ENCODE results near the gene PRPH. TPM values are rescaled to one million over a fixed set of nuclear protein-coding genes. Genes with fewer than 3 reads are reported as not detected.

PRPH gene
- total and polyA plus RNA-seq, 9 of the 15 experiments (the other 6 are each of a cell fraction or from before 2014, with no cell fraction given): 0.27 to 1.9 (median 1.3) TPM; not detected in 1

DNA sequence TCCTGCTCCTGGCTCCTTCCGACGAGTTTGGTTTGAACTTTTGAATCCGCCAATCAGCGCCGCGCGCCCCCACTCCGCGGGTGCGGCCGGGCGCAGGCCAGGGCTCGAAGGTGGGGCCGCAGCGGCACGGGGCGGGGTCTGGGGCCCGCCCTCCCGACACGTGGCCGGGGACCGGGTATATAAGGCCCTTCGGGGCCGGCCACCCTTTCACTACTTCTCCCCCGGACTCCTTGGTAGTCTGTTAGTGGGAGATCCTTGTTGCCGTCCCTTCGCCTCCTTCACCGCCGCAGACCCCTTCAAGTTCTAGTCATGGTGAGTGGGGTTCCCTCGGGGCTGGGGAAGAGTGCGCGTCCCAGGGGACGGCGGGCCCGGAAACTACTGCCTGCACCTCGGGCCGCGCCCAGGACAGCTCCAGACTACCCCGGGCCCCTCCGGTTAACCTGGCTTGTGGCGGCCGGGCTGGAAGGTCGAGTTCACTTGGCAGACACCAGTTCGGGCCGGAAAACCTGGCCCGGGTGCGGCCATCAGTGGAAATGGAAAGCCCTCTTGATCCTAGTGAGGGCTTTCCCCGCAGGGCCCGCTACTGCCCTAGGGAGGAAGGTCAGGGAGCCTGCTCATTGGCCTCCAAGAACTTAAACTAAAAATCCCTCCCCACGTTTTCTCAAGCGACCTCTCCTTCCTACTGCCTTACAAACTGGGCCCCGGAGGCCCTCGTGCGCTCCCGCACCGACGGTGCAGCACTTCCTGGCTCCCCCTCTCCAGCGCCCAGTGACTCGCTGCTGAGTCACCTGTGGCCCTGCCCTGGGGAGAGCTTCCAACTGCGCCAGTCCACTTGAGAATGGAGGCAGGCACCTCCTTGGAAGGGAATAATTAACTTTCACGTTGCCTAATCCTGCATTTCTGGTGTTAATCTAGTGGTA lies 29.8 kb upstream of the PRPH start, which contains the start of gene TUBA1C (continued):
- TF ChIP-seq, protein P1, sequence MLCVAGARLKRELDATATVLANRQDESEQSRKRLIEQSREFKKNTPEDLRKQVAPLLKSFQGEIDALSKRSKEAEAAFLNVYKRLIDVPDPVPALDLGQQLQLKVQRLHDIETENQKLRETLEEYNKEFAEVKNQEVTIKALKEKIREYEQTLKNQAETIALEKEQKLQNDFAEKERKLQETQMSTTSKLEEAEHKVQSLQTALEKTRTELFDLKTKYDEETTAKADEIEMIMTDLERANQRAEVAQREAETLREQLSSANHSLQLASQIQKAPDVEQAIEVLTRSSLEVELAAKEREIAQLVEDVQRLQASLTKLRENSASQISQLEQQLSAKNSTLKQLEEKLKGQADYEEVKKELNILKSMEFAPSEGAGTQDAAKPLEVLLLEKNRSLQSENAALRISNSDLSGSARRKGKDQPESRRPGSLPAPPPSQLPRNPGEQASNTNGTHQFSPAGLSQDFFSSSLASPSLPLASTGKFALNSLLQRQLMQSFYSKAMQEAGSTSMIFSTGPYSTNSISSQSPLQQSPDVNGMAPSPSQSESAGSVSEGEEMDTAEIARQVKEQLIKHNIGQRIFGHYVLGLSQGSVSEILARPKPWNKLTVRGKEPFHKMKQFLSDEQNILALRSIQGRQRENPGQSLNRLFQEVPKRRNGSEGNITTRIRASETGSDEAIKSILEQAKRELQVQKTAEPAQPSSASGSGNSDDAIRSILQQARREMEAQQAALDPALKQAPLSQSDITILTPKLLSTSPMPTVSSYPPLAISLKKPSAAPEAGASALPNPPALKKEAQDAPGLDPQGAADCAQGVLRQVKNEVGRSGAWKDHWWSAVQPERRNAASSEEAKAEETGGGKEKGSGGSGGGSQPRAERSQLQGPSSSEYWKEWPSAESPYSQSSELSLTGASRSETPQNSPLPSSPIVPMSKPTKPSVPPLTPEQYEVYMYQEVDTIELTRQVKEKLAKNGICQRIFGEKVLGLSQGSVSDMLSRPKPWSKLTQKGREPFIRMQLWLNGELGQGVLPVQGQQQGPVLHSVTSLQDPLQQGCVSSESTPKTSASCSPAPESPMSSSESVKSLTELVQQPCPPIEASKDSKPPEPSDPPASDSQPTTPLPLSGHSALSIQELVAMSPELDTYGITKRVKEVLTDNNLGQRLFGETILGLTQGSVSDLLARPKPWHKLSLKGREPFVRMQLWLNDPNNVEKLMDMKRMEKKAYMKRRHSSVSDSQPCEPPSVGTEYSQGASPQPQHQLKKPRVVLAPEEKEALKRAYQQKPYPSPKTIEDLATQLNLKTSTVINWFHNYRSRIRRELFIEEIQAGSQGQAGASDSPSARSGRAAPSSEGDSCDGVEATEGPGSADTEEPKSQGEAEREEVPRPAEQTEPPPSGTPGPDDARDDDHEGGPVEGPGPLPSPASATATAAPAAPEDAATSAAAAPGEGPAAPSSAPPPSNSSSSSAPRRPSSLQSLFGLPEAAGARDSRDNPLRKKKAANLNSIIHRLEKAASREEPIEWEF (CRISPR knock-in tag; IDR thresholded peaks at IDR 0.05): no peak
- TF ChIP-seq TGIF2 (CRISPR knock-in tag; IDR thresholded peaks at IDR 0.05) (peak; percentile 88; the same call in 1 of the 2 replicates), SRSF7 (optimal IDR thresholded peaks at IDR 0.05; ENCODE audit: low read depth, low read length) (no peak), ZNF699 (CRISPR knock-in tag; IDR thresholded peaks at IDR 0.05; ENCODE audit: insufficient replicate concordance) (no peak), RAD51 (IDR thresholded peaks at IDR 0.05; ENCODE audit: borderline replicate concordance, low read depth) (peak; percentile 68; the same call in 1 of the 2 replicates), ETV1 (tag; conservative IDR thresholded peaks at IDR 0.05; ENCODE audit: low read depth) (peak; percentile 18; the same call in 1 of the 2 replicates), ZBTB8A (IDR thresholded peaks at IDR 0.05; ENCODE audit: partially characterized antibody) (no peak), ESRRB (CRISPR knock-in tag; IDR thresholded peaks at IDR 0.05; ENCODE audit: borderline replicate concordance) (no peak), ZNF589 (CRISPR knock-in tag; IDR thresholded peaks at IDR 0.05; ENCODE audit: low read depth) (peak; percentile 65; the same call in 1 of the 2 replicates), GATA2 (CRISPR knock-in tag; IDR thresholded peaks at IDR 0.05) (no peak), PML (IDR thresholded peaks at IDR 0.05; ENCODE audit: low read length) (peak; percentile 98), ZNF75A (CRISPR knock-in tag; IDR thresholded peaks at IDR 0.05) (no peak), KHSRP (IDR thresholded peaks at IDR 0.05) (no peak), ZC3H4 (CRISPR knock-in tag; IDR thresholded peaks at IDR 0.05; ENCODE audit: borderline replicate concordance) (peak; percentile 92; the same call in 1 of the 2 replicates), CXXC5 (CRISPR knock-in tag; IDR thresholded peaks at IDR 0.05) (peak; percentile 93), PHF21A (IDR thresholded peaks at IDR 0.05; ENCODE audit: borderline replicate concordance, low read depth) (0 out of 2 replicates have a peak, but pooled peaks have one; percentile 1), XRCC5 (IDR thresholded peaks at IDR 0.05; ENCODE audit: low read depth, low read length) (peak; percentile 36; the same call in 1 of the 2 replicates)
- TF ChIP-seq, protein P2, sequence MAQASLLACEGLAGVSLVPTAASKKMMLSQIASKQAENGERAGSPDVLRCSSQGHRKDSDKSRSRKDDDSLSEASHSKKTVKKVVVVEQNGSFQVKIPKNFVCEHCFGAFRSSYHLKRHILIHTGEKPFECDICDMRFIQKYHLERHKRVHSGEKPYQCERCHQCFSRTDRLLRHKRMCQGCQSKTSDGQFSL (CRISPR knock-in tag; IDR thresholded peaks at IDR 0.05): peak; percentile 78
- TF ChIP-seq, protein P2 (tag; IDR thresholded peaks at IDR 0.05): no peak
- TF ChIP-seq, protein P3, sequence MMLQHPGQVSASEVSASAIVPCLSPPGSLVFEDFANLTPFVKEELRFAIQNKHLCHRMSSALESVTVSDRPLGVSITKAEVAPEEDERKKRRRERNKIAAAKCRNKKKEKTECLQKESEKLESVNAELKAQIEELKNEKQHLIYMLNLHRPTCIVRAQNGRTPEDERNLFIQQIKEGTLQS (IDR thresholded peaks at IDR 0.05): peak; percentile 88
- TF ChIP-seq, protein P3 (CRISPR knock-in tag; conservative IDR thresholded peaks at IDR 0.05): peak; percentile 87

Measured in K562 (cell line).